HepG2 (cell line): ENCODE results near the gene BCAS1. TPM values are rescaled to one million over a fixed set of nuclear protein-coding genes. Genes with fewer than 3 reads are reported as not detected.
A peak's percentile ranks its signal among the peaks of the same experiment; 100 is the strongest.

Experiments used
- ATAC-seq: fragments of 200-7000 bp; cut with Tn5 transposase; 3 replicates; pipeline ENCODE4 v1.9.1; 2020; ENCODE audit warnings: mild to moderate bottlenecking, moderate library complexity
- BruUV-seq: library from RNA; stranded (reverse); fragments of 400-500 nt; replicated peaks from 2 replicates; lab custom pipeline; 2021; lab: Mats Ljungman, UMichigan
- CTCF ChIA-PET: fragments of 300-600 bp; formaldehyde crosslinking; extraction: SDS; loops from one replicate; lab custom pipeline; 2021; ENCODE audit warnings: low total read pairs, inconsistent platforms, low intra/inter-chr PET ratio; lab: Yijun Ruan, JAX
- POLR2A ChIA-PET: fragments of 350-600 bp; sonication (Branson Sonifier 250); formaldehyde crosslinking; loops from one replicate; lab custom pipeline; 2020; ENCODE audit warnings: antibody characterized with exemption, inconsistent platforms; lab: Yijun Ruan, JAX
- DNase-seq: peaks from one replicate; pipeline ENCODE4 v3.0.0-alpha.2; 2015; ENCODE audit warnings: low spot score
- FAIRE-seq: peaks from 3 replicates; lab custom pipeline; 2011; peaks lifted over from hg19 to GRCh38; lab: Jason Lieb, UNC
- H2AFZ ChIP-seq: one replicate; pipeline ENCODE4 v1.6.1; 2011; ENCODE audit warnings: low read length, inconsistent platforms
- H3K27ac ChIP-seq: fragments of 300-600 bp; 3 replicates; pipeline ENCODE4 v1.8.0; 2011; ENCODE audit warnings: mixed run types, mild to moderate bottlenecking, mixed read lengths, low read length, inconsistent platforms; ENCODE audit not compliant: insufficient read depth; ENCODE audit errors: extremely low read length
- H3K27me3 ChIP-seq, 2 experiments: fragments of 200-600 bp in 1 of 2; 2 replicates in 1 of 2; 3 replicates in 1 of 2; pipeline versions ENCODE4 v1.6.0 to v1.8.0; 2011; ENCODE audit warnings: low read length in 2 of 2, mild to moderate bottlenecking in 2 of 2, moderate library complexity in 2 of 2, inconsistent platforms in 1 of 2; ENCODE audit not compliant: insufficient read depth in 2 of 2, control insufficient read depth in 1 of 2
- H3K36me3 ChIP-seq, 2 experiments: fragments of 200-600 bp in 1 of 2; replicated peaks in 1 of 2; 2 replicates in 1 of 2; 3 replicates in 1 of 2; pipeline versions ENCODE4 v1.5.1 to v1.8.0; 2011; ENCODE audit warnings: low read length in 2 of 2, inconsistent platforms in 1 of 2; ENCODE audit not compliant: insufficient read depth in 2 of 2, control insufficient read depth in 1 of 2
- H3K4me1 ChIP-seq: 2 replicates; pipeline ENCODE4 v1.5.1; 2012; ENCODE audit warnings: low read length, inconsistent platforms; ENCODE audit not compliant: insufficient read depth
- H3K4me2 ChIP-seq: 2 replicates; pipeline ENCODE4 v1.6.0; 2011; ENCODE audit warnings: low read depth, low read length, inconsistent platforms
- H3K4me3 ChIP-seq, 3 experiments: fragments of 200-600 bp in 1 of 3; sonication (generic), shearing (Covaris generic) in 1 of 3; replicated peaks in 1 of 3; 2 replicates each; pipeline ENCODE4 v1.5.1; 2011 to 2016; ENCODE audit warnings: low read length in 3 of 3, inconsistent platforms in 2 of 3, low read depth in 2 of 3, mild to moderate bottlenecking in 2 of 3, control low read depth in 1 of 3, mixed read lengths in 1 of 3; ENCODE audit not compliant: insufficient read depth in 1 of 3
- H3K79me2 ChIP-seq: one replicate; pipeline ENCODE4 v1.6.1; 2011; ENCODE audit warnings: low read length, inconsistent platforms; ENCODE audit not compliant: insufficient read depth
- H3K9ac ChIP-seq: 2 replicates; pipeline ENCODE4 v1.6.0; 2011; ENCODE audit warnings: mild to moderate bottlenecking, low read depth, low read length, inconsistent platforms; ENCODE audit not compliant: insufficient read depth
- H3K9me3 ChIP-seq: 2 replicates; pipeline ENCODE4 v1.5.1; 2012; ENCODE audit warnings: mild to moderate bottlenecking, low read length
- H4K20me1 ChIP-seq: 2 replicates; pipeline ENCODE4 v1.6.0; 2011; ENCODE audit warnings: inconsistent platforms, mild to moderate bottlenecking, low read length, moderate library complexity; ENCODE audit not compliant: insufficient read depth
- ATF7 ChIP-seq, 2 experiments: fragments of 450-650 bp in 1 of 2; sonication (generic) in 1 of 2; formaldehyde crosslinking in 1 of 2; IDR thresholded peaks; 2 replicates each; pipeline versions ENCODE4 v1.4.0 to v1.6.1; 2016 to 2020; ENCODE audit warnings: antibody characterized with exemption in 1 of 2, mild to moderate bottlenecking in 1 of 2, missing genetic modification reagents in 1 of 2
- CREB1 ChIP-seq, 2 experiments: fragments of 450-650 bp in 1 of 2; IDR thresholded peaks; 2 replicates each; pipeline ENCODE4 v1.6.1; 2016 to 2017; ENCODE audit warnings: control low read depth in 1 of 2, mild to moderate bottlenecking in 1 of 2, missing compliant biosample characterization in 1 of 2, missing genetic modification characterization in 1 of 2
- ETV6 ChIP-seq: sonication (generic); formaldehyde crosslinking; conservative IDR thresholded peaks from 2 replicates; pipeline ENCODE4 v1.4.0; 2020; ENCODE audit warnings: missing genetic modification reagents
- FIP1L1 ChIP-seq: fragments of 200-400 bp; formaldehyde crosslinking; IDR thresholded peaks from 2 replicates; pipeline ENCODE4 v1.6.1; 2018; ENCODE audit warnings: low read depth, mild to moderate bottlenecking, low read length, moderate library complexity, borderline replicate concordance; ENCODE audit not compliant: insufficient read depth
- KLF6 ChIP-seq: IDR thresholded peaks from 2 replicates; pipeline ENCODE4 v1.8.0; 2016; ENCODE audit warnings: missing biosample characterization, missing genetic modification reagents
- RFXAP ChIP-seq: sonication (generic); formaldehyde crosslinking; IDR thresholded peaks from 2 replicates; pipeline ENCODE4 v1.4.0; 2020; ENCODE audit warnings: missing genetic modification reagents, borderline replicate concordance
- XRCC5 ChIP-seq: fragments of 200-400 bp; formaldehyde crosslinking; optimal IDR thresholded peaks from 2 replicates; pipeline ENCODE3; 2017; ENCODE audit warnings: mild to moderate bottlenecking, low read length
- ZNF784 ChIP-seq: sonication (generic); formaldehyde crosslinking; IDR thresholded peaks from 2 replicates; pipeline ENCODE4 v1.5.1; 2020; ENCODE audit warnings: missing genetic modification reagents, mild to moderate bottlenecking, borderline replicate concordance
- ZNF878 ChIP-seq: sonication (generic); formaldehyde crosslinking; IDR thresholded peaks from 2 replicates; pipeline ENCODE4 v1.8.1; 2023; ENCODE audit warnings: mild to moderate bottlenecking, missing genetic modification reagents, moderate library complexity
- ZSCAN21 ChIP-seq: sonication (generic); formaldehyde crosslinking; IDR thresholded peaks from 2 replicates; pipeline ENCODE4 v1.8.0; 2022; ENCODE audit warnings: mild to moderate bottlenecking, missing genetic modification reagents, moderate library complexity, borderline replicate concordance
- WGBS: methylation state at CpG from one replicate; pipeline ENCODE4 v1.1.6; 2017; ENCODE audit warnings: low lambda C conversion rate; 5-methylcytosine and 5-hydroxymethylcytosine counted together
- in situ Hi-C: cut with HindIII; loops from 2 replicates; pipeline ENCODE4 v1.10.0; 2017; ENCODE audit warnings: low pct_unique_long_range_greater_than_20kb; ENCODE audit not compliant: extremely low pct_ligation_motif_present
- intact Hi-C: fragments of 100-400 bp; cut with micrococcal nuclease; formaldehyde crosslinking; loops from one replicate; pipeline ENCODE4 v1.10.0; 2022; ENCODE audit not compliant: unreplicated experiment
- polyA plus RNA-seq, 8 experiments: library from polyadenylated mRNA; depleted of rRNA in 3 of 8; stranded (reverse) in 7 of 8; unstranded in 1 of 8; fragments of >200 nt; fragmentation: Illumina TruSeq in 4 of 8; extraction: Trizol in 4 of 8; gene quantifications; 2 replicates each; pipeline versions ENCODE4 v1.2.1 to v1.2.3, GENCODE V29; 2011 to 2016; ENCODE audit warnings: low read depth in 4 of 8, missing spikeins in 1 of 8, mixed read lengths in 1 of 8; ENCODE audit not compliant: insufficient read depth in 1 of 8
- total RNA-seq, 5 experiments: library from RNA; depleted of rRNA; stranded (reverse); fragments of >200 nt; fragmentation: Illumina TruSeq; extraction: Trizol; gene quantifications; 2 replicates each; pipeline ENCODE4 v1.2.3, GENCODE V29; 2016; ENCODE audit warnings: low read depth in 1 of 5
- TF ChIP-seq, protein P1 (sequence below): sonication (generic); formaldehyde crosslinking; IDR thresholded peaks from 2 replicates; pipeline ENCODE4 v1.8.0; 2022; ENCODE audit warnings: missing genetic modification reagents, mild to moderate bottlenecking, inconsistent platforms, borderline replicate concordance

Gene BCAS1
- total and polyA plus RNA-seq, 2 of the 13 experiments (the other 11 are each of a cell fraction or from before 2014, with no cell fraction given), result 0.55 to 0.91 TPM

DNA sequence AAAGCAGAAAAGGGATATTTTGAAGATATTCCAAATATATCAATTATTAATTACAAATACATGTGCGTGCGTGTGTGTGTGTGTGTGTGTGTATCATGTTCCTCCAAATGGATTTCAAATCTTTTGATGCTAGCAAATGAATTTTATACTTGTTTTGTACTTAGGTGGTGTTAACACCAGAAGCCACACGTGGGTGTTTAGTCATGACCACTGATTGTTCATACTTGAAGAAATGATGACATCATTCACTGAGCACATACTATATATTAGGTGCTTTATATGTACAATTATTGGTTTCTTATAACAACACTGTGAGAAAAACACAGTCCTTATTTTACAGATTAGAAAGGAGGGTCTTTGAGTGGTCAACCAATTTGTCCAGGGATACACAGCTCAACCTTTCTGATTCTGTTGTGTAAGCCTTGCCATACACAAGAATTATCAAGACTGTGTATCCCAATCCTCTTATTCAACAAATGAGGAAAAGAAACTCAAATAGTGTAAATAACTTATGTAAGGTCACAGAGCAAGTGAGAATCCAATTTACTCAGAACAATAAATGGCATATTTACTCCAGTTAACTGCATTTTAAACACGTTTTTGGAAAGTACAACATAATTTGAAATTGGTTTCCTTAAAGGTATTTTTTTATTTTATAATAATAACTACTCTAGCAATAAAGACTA lies 88.5 kb downstream of the BCAS1 start:
- Histone ChIP-seq H4K20me1 (no peaks in the 10 kb centered on the region), H3K27me3 (no peaks in the 10 kb centered on the region), H3K9ac (no peak overlapping the region), H3K79me2 (no peaks in the 10 kb centered on the region), H3K9me3 (no peaks in the 10 kb centered on the region), H2AFZ (no peak overlapping the region), H3K4me3 (no peak overlapping the region), H3K4me2 (no peak overlapping the region), H3K36me3 (no peaks in the 10 kb centered on the region), H3K4me1 (no peaks in the 10 kb centered on the region), H3K27ac (no peak overlapping the region)
- ATAC-seq (no peak), DNase-seq (no peak), FAIRE-seq (no peak)
- intact Hi-C loops (no loop called here), in situ Hi-C loops (no loop called here)
- TF ChIP-seq CREB1 (IDR thresholded peaks at IDR 0.05) (peak; percentile 60), CREB1 (CRISPR knock-in tag; IDR thresholded peaks at IDR 0.05) (no peak), ATF7 (IDR thresholded peaks at IDR 0.05) (peak; percentile 96), ATF7 (CRISPR knock-in tag; IDR thresholded peaks at IDR 0.05) (no peak), XRCC5 (no peak)
- no TSS peak for BruUV-seq
- CTCF ChIA-PET, result no interaction called here
- POLR2A ChIA-PET, result no interaction called here
- 51% methylated on average over 4 of the region's 4 CpGs for WGBS

DNA sequence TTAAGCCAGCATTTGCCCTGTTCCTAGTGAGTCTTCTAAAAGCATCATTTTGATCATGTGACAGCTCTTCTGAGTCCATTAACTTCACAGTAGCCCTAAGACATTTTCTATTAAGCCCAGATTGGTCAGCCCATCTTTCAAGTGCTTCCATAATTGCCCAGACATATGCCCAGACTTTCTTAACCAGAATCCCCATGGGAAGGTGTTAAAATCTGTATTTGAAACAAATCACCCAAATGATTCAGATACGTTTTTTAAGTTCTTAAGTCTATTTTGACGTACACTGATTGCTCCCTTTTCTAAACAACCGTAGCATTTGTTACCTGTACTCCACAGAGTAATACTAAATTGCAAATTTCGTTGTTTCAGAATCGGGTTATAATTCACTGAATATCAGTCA lies 89.3 kb downstream of the BCAS1 start:
- Histone ChIP-seq H3K79me2 (no peaks in the 10 kb centered on the region), H3K4me3 (no peak overlapping the region), H2AFZ (no peak overlapping the region), H3K9ac (no peak overlapping the region), H3K36me3 (no peaks in the 10 kb centered on the region), H3K9me3 (no peaks in the 10 kb centered on the region), H3K4me2 (no peak overlapping the region), H3K4me1 (peaks cover 1% of the 10 kb centered on the region), H3K27me3 (no peaks in the 10 kb centered on the region), H3K27ac (no peak overlapping the region), H4K20me1 (no peaks in the 10 kb centered on the region)
- no TSS peak for BruUV-seq
- ATAC-seq, result no peak
- 57% methylated on average over 5 of the region's 5 CpGs for WGBS
- no peak for FAIRE-seq
- POLR2A ChIA-PET, result no interaction called here
- intact Hi-C loops, result no loop called here
- no peak for DNase-seq
- in situ Hi-C loops, result no loop called here
- CTCF ChIA-PET, result no interaction called here
- TF ChIP-seq, protein P1, sequence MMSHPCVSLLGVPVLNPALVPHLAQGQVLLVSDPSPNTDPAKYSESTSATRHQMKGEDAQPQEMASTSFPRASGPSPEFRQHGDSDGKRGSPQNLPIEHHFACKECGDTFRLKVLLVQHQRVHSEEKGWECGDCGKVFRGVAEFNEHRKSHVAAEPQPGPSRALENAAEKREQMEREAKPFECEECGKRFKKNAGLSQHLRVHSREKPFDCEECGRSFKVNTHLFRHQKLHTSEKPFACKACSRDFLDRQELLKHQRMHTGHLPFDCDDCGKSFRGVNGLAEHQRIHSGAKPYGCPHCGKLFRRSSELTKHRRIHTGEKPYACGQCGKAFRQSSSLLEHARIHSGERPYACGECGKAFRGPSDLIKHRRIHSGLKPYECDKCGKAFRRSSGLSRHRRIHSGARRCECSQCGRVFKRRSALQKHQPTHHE (CRISPR knock-in tag), result no peak
- TF ChIP-seq ZNF878 (no peak), KLF6 (no peak), ZNF784 (CRISPR knock-in tag) (no peak), FIP1L1 (no peak), ETV6 (CRISPR knock-in tag) (no peak), ZSCAN21 (CRISPR knock-in tag) (no peak), RFXAP (no peak)
